Iris pigment epithelial cell (primary cell): ENCODE measurements around the gene DALRD3.

ENCODE experiments used
- DNase-seq: peaks from one replicate; pipeline ENCODE4 v3.0.0-alpha.2; 2011; ENCODE audit warnings: low read depth

The DALRD3 gene

GRCh38 chr3:48980295-48980694 lies 38.1 kb downstream of the DALRD3 start:
- no peak for DNase-seq

- no peak for DNase-seq
These were observed 38.9 kb downstream of the DALRD3 start for GRCh38 chr3:48979451-48979850.

- DNase-seq: no peak
These were observed 44.1 kb downstream of the DALRD3 start for GRCh38 chr3:48974076-48974864.

GRCh38 chr3:48970586-48970985 lies 47.8 kb downstream of the DALRD3 start:
- no peak for DNase-seq

GRCh38 chr3:48966876-48967361 lies 51.5 kb downstream of the DALRD3 start:
- DNase-seq: no peak

GRCh38 chr3:48966367-48966766 lies 52.0 kb downstream of the DALRD3 start:
- DNase-seq: peak; percentile 52
